Measurements from ENCODE around the gene CARD9.

The CARD9 gene

GRCh38 chr9:136400038-136400834, 26.8 kb upstream of the CARD9 start, which contains the start of gene SNAPC4:
Gene SNAPC4, minus strand, starts transcription at chr9:136400170. Its CDS starts 1,742 bp downstream, at chr9:136398428.
- peak; percentile 87 for DNase-seq

GRCh38 chr9:136399176-136400037, 25.9 kb upstream of the CARD9 start:
- DNase-seq = peak; percentile 54

- DNase-seq = no peak
Observed at GRCh38 chr9:136398286-136398685, 24.8 kb upstream of the CARD9 start.

GRCh38 chr9:136397643-136398042, 24.2 kb upstream of the CARD9 start:
- DNase-seq = no peak

GRCh38 chr9:136396219-136396515, 22.7 kb upstream of the CARD9 start:
- DNase-seq = no peak

- DNase-seq = no peak
Observed at GRCh38 chr9:136395345-136396218, 22.1 kb upstream of the CARD9 start.

GRCh38 chr9:136395020-136395340, 21.5 kb upstream of the CARD9 start:
- DNase-seq = no peak

- no peak for DNase-seq
Observed at GRCh38 chr9:136394312-136395019, 21.0 kb upstream of the CARD9 start.

- no peak for DNase-seq
Observed at GRCh38 chr9:136393531-136393930, 20.1 kb upstream of the CARD9 start.

GRCh38 chr9:136392538-136393449, 19.3 kb upstream of the CARD9 start:
- DNase-seq = no peak

GRCh38 chr9:136391737-136392537, 18.5 kb upstream of the CARD9 start:
- no peak for DNase-seq

GRCh38 chr9:136389396-136389795, 15.9 kb upstream of the CARD9 start:
- no peak for DNase-seq

- no peak for DNase-seq
Observed at GRCh38 chr9:136387217-136387616, 13.7 kb upstream of the CARD9 start.

GRCh38 chr9:136386018-136386417, 12.5 kb upstream of the CARD9 start:
- no peak for DNase-seq

- DNase-seq = peak; percentile 53
Observed at GRCh38 chr9:136385015-136385414, 11.5 kb upstream of the CARD9 start.

- no peak for DNase-seq
Observed at GRCh38 chr9:136383436-136383835, 10.0 kb upstream of the CARD9 start.

GRCh38 chr9:136381966-136382513, 8.6 kb upstream of the CARD9 start:
- no peak for DNase-seq

GRCh38 chr9:136381311-136381710, 7.8 kb upstream of the CARD9 start:
- DNase-seq = no peak

GRCh38 chr9:136380381-136380780, 6.9 kb upstream of the CARD9 start:
- no peak for DNase-seq

- no peak for DNase-seq
Observed at GRCh38 chr9:136379891-136380290, 6.4 kb upstream of the CARD9 start.
